UCSD-AML1 (cell line): ENCODE results near the gene GNA14.

Experiments
- DNase-seq: peaks from one replicate; lab custom pipeline; 2025; ENCODE audit not compliant: unreplicated experiment; lab: John Stamatoyannopoulos, UW

The GNA14 gene

GRCh38 chr9:77543131-77543822, 104.8 kb downstream of the GNA14 start:
- no peak for DNase-seq

GRCh38 chr9:77541600-77541999, 106.5 kb downstream of the GNA14 start:
- DNase-seq, result no peak

GRCh38 chr9:77541055-77541454, 107.1 kb downstream of the GNA14 start:
- DNase-seq, result no peak

- no peak for DNase-seq
Measured at GRCh38 chr9:77534376-77535057, 113.6 kb downstream of the GNA14 start.

GRCh38 chr9:77533671-77534070, 114.5 kb downstream of the GNA14 start:
- no peak for DNase-seq

- no peak for DNase-seq
Measured at GRCh38 chr9:77532607-77533006, 115.5 kb downstream of the GNA14 start.

- no peak for DNase-seq
Measured at GRCh38 chr9:77531400-77531799, 116.7 kb downstream of the GNA14 start.

GRCh38 chr9:77523891-77524290, 124.2 kb downstream of the GNA14 start:
- DNase-seq, result no peak

- DNase-seq, result no peak
Measured at GRCh38 chr9:77521091-77521490, 127.0 kb downstream of the GNA14 start.

- DNase-seq, result no peak
Measured at GRCh38 chr9:77518688-77519087, 129.4 kb downstream of the GNA14 start.

GRCh38 chr9:77516781-77517180, 131.3 kb downstream of the GNA14 start:
- DNase-seq, result no peak

- DNase-seq, result peak; percentile 53
Measured at GRCh38 chr9:77514886-77515711, 133.0 kb downstream of the GNA14 start.

GRCh38 chr9:77513457-77513856, 134.7 kb downstream of the GNA14 start:
- DNase-seq, result no peak

- DNase-seq, result no peak
Measured at GRCh38 chr9:77512876-77513275, 135.2 kb downstream of the GNA14 start.

- no peak for DNase-seq
Measured at GRCh38 chr9:77511525-77511924, 136.6 kb downstream of the GNA14 start.

GRCh38 chr9:77510666-77511065, 137.5 kb downstream of the GNA14 start:
- DNase-seq, result no peak

- no peak for DNase-seq
Measured at GRCh38 chr9:77508396-77508795, 139.7 kb downstream of the GNA14 start.

- no peak for DNase-seq
Measured at GRCh38 chr9:77507212-77507961, 140.7 kb downstream of the GNA14 start.

- DNase-seq, result no peak
Measured at GRCh38 chr9:77505232-77505631, 142.9 kb downstream of the GNA14 start.

- DNase-seq, result no peak
Measured at GRCh38 chr9:77502568-77502967, 145.6 kb downstream of the GNA14 start.

GRCh38 chr9:77498891-77499290, 149.2 kb downstream of the GNA14 start:
- no peak for DNase-seq
